Measurements from ENCODE around the gene C1QTNF5.

Gene C1QTNF5

DNA sequence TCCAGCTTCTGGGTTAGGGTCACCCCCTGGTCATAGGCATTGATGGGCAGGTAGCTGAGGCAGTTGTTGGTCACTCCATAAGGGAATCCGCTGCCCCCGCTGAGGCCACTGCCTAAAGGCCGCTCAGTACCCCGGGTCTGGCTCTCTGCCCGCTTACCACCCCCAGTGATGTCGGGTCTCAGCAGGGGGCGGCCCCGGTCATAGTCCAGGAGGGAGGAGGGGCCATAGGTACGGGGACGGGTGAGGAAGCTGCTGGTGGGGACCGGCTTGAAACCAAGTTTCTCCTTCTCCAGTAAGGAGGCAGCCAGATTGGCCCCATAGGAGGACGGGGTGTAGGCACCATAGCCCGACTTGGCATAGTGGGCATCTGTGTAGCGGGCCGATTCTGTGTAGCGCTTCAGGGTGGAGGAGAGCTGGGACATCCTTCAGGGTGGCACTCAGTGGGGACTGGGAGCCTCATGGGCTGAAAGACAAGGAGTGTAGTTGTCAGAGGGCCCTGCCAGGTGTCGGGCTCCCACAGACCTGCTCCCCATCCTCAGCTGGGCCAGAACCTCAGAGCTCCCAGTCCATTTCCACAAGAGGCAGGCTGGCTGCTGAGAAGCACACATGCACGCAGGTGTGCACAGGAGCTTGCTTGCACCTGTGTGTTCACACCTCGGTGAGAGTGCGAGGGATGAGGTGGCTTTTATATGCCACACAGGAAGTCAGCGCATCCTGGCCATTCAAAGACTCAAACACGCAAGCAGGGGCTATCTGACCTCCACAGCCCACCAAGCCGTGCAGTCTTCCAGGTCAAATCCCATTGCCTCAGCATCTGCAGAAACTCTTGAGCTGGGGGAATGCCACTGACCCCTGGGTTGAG is 32.6 kb upstream of the C1QTNF5 start:
- no peak for DNase-seq

DNA sequence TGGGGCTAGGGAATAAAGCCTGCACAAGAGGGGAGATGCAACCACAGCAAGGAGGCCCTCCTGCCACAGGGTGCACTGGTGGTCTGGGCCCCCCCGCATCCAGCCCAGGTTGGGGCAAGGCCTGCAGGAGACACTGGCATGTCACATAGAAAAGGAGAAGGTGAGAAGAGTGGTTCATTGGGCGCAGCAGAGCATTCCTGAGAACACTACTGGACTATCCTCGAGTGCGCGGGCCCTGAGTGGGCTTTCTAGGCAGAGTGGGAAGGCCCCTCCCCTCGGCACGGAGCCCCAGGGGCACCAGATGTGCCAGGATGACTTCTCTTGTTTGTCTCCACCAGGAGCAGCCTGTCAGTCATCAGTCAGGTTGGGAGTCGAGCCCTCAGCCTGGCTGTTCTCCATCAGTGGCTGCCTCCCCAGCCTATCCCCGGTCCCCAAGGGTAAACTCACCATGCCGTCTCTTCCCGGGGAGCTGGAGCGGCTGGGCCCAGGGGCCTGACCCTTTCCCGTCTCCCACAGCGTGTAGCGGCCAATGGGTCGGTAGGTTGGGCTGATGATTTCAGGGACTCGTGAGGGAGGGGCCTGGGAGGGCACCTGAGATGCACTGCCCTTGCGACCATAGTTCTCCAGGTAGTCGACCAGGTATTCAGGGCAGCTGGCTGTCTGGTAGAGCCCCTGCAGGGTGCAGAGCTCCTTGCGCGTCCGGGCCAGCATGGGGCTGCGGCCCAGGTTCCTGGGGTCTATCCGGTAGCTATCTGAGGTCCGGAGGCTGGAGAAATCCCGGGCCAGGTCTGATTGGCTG is 31.8 kb upstream of the C1QTNF5 start:
- no peak for DNase-seq

DNA sequence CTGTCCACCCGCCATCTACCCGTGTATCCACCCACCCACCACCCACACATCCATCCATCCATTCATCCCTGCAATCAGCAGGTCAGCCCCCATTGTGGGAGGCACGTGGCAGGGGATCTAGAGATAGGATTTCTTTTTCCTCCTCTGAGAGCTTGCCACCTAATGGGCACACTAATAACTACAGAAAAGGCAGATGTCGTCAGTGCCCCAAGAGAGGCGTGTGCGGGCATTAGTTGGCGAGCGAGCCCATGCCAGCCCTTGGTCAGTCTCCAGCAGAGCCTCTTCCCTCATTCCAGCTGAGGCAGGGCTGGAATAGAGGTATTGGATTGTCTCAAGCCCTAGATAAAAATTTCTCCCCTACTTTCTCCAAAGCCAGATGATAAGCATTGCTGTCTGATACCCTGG is 31.1 kb upstream of the C1QTNF5 start:
- DNase-seq: no peak

DNA sequence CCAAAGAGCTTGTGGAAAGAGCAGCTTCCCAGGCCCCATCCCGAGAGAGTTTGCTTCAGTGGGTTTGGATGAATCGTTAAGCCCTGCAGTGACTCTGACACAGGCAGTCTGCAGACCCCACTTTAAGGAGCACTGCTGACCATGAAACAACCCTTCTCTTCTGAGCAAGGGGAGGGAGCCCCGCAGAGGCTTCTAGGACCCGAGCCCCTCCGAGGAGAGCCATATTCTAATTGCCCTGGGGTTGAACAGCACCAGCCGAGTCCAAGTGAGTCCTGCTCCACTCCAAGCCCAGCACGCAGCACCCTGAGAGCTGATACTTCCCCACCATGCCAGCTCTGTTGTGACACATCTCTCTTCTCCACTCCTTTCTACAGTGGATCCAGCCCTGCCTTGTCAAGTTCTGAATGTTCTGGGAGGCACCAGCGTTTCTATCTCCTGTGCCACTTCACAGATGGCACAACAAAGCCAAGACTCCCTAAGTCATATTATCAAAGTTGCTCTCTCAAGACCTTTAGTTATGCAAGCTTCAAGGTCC is 30.5 kb upstream of the C1QTNF5 start:
- no peak for DNase-seq

DNA sequence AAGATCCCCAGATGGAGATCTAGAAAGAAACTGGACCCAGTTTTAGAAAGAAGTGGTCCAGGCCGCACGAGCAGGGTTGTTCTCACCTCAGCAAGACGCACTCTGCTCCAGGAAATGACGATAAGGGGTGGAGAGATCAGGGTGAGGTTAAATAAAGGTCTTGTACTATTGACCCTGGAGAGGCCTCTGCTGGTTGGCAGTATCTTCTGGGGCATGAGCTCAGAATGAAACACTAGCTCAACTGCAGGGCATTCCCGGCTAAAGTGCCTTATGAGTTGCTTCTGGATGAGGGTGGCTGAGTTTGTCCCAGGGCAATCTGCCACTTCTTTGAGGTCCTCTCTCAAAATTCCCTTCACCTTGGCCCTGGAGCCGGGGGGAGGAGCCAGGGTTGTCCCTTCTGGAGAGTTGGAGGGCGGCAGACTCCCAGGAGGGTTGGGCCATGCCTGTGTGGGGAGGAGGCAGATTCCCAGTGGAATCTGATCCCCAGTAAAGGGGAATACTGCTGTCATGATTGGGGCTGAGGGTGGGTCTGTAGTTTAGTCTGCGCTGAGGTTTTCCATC is 29.9 kb upstream of the C1QTNF5 start:
- no peak for DNase-seq

DNA sequence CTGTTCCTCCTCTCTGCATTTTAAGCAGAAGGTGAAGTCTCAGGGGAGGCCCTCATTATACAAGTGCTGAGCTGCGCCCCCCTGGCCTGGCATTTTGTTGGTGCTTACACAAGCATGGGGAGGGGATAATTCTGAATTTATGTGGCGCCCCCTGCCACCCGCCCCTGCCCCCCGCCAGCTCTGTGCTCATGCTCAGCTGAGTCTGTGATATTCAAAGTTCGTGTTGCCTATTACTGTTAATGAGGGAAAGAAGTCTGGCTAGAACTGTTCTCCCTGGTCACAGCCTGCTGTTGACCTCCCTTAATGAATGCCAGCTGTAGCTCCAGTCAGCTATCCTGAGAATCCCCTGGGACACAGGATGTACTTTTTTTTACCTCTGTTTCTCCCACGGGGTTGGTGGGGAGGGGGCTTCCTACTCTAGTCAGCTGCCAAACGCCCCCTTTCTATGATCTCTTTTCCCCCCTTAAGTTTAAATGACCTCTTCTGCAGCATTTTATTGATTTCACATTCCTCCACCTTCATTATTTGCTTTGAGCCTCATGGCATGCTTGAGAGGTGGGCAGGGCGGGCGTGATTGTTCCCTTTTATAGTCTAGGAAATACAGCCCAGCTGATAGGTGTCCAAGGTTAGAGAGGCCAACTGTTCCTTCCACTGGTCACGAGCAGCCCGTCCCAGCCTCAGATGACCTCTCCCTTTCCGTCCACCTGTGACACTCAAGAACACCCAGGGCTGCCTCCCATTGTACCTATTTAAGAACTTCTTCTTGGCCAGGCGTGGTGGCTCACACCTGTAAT is 28.6 kb upstream of the C1QTNF5 start:
- DNase-seq: no peak

DNA sequence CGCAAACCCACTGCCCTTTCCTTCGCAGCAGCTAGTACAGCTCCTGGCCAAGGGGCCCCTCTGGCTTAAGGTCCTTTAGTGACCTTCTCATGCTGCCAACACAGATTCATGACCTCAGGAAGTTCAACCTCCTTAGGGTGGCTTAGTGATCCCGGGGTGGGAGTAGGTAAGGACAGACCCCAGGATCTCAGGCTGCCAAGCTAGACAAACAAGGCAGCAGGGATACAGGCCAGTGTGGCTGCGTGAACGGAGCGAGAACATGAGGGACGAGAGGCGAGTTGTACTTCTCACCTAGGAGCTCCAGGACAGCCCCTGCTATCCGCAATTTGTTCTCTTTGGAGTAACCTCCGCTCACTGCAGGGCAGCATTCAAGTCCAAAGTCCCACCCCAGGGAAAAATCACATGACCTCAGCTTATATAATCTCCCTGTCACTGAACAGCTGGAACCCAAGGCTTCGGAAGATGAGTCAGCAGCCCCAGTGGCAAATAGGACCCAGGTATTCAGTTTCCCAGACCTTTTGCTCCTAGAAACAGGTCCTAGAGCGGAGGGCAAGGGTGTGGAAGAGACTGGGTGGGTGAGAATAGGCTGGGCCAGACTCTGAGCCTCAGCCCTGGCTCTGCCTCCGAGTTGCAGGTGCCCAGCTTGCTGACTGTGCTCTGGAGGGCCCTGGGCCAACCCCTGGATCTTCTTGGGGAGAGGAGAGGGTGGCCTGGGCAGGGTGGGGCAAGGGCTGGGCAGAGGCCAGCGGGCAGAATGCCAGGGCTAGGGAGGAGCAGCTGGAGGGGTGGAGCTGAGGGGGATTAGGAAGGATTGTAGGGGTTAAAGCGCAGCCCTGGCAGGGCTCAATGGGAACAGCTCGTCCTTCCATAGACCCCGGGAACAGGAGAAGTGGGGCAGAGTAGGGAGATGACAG is 27.7 kb upstream of the C1QTNF5 start:
- DNase-seq: no peak

DNA sequence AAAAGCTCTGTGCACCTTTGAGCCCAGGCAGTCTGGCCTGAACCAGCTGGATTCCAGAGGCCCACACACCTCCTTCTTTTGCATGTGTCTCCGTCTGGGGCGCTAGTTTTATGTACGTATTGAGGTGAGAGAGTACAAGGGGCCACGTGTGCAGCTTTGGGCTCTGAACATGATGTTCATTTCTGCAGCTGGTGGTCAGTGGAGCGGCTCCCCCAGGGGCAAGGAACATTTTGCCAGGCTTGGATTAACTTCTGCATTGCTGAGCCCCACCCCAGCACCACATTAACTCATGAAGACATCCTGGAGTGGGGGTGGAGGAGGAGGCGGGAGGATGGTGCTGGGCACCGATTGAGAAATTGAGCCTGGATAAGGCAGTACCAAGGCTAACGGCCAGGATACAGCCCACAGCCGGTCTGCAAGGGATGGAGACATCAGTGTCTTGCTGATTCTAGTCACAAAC is 27.0 kb upstream of the C1QTNF5 start:
- no peak for DNase-seq

DNA sequence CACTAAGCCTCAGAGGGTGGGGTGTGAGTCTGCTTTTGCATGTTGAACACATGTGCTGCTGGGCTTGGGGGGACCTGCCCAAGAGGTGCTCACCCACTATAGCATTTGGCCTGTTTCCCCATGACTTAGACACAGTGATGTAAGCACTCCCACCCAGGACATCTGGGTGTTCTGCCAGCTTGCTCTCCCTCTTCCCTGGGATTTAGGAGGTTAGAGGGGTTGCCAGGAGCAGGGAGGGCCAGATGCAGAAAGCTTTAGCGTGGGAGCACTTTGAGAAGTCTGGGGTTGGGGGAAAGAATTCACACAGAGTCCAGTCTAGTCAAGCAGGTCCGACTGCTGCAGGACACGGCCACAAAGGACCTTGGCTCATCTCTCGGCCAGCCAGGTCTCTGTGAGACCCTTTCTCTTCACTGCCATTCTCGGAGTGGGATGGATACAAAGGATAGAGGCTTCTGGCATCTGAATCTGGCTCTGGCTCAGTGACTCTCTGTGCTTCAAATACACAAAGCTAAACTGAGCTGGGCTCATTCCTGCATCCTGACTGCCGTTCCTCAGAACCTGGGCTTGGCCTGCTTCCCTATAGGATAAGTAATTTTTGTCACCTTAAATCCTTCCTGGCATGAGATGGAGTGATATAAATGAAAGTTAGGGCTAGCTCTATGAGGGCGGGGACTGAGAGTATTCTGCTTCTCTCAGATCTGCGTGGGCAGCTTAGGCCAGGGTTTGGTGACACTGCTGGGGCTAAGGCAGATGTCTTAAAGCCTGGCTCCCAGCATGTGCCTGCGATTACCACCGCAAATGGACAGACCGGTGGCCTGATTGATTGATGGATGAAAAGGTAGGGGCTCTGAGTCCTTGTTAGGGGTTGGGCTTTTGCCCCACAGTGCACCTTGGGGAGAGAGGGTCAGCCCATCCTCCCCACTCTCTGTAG is 26.3 kb upstream of the C1QTNF5 start:
- no peak for DNase-seq

DNA sequence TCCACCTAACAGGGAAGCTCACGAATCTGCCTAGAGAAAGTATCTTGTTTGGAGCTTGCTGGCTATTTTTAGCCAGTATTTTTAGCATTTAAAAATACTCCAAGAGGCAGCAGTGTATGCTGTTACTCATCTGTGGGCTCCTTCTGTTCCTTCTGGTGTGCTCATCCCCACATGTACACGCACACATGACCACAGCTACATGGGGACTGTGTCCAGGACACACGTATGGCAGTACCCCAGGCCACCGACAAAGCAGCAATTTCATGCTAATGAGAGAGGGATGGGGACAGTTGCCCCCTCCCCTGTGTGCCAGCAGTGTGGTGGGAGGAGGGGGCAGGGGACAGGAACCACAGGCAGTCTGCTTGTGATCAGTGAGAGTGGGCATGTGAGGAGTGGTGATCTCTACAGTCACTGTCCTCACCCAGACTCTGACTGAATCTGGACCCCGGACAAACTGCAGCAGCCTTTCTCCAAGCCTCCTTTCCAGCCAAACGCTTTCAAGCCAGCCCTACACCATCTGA is 24.4 kb upstream of the C1QTNF5 start:
- no peak for DNase-seq

DNA sequence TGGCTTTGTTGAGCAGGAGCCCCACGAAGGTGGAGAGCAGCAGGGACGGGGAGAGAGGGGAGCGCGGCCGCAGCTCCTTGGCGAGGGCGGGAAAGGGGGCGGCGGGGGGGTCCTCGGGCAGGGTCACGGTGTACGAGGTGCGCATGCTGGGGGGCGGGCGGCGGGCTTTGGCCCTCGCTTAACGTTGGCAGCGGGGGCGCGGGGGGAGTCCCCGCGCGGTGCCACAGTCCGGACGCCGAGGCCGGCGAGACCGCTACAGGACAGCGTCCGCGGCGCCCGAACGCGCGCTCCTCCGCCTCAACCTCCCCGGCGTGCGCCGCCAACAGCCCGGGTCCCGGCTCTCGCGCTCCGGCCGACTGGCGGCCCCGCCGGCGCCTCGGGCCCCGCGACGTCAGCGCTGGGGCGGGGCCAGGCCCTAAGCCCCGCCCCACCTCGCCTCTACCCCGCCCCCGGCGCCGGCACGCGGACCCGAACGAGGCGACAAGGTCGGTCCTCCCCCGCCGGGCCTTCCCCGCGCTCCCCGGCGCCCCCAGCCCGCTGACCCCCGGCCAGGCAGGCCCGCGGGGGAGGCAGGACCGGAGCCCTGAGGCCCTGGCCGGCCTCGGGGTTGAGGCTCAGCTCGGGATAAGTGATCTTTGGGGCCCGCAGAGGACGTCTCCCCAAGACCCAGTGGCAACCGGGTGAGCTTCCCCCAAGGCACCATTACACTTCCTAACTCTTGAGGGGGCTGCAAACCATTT is 23.3 kb upstream of the C1QTNF5 start:
- DNase-seq: peak; percentile 48

DNA sequence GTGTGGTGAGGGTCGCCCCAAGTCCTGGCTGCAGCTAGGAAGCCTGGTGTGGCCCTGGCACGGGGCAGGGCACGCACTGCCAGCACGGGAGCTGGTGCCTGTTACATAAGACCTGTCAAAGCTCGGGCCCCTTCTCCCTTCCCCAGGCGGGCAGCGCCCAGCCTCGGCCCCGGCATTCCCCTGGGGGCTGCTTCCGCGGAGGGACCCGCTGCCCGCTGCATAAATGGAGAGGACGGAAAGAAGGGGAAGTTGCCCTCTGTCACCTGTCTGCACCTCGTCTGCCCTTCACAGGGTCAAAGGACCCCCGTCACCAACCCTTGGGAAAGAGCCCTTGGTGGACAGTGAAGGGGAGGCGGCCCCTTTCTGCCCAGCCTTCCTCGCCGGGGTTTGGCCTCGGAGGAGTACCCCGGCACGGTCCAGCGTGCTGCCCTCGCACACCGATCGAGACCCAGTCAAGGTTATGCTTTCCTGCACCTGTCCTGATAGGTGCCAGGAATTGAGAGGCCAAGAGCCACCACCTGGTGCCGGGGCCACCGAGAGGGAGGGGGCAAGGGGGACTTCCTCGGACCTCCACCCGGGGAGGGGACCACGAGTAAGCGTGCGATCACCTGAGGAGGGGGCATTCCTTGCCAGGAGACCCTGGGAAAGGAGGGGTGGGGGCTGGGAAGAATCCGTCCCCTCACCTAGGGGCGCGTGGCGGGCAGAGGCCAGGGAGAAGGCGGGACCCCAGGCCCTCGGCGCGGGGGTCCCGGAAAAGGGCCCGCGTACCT is 22.6 kb upstream of the C1QTNF5 start:
- DNase-seq: no peak

DNA sequence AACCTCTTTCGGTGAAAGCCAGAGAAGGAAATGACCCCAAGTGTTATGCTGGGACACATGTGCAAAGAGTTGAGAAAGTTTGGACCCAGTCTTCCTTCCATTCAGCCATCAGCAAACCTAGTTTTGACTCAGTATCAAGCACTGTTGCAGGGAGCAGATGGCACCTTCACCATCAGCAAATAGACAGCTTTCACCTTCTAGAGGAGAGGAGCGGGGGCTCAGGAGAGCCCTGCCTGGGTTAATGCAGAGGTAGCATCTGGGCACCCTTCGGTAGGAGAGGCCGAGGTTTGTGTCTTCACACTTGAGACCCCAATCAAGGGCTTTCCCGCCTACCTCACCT is 22.0 kb upstream of the C1QTNF5 start:
- DNase-seq: no peak

DNA sequence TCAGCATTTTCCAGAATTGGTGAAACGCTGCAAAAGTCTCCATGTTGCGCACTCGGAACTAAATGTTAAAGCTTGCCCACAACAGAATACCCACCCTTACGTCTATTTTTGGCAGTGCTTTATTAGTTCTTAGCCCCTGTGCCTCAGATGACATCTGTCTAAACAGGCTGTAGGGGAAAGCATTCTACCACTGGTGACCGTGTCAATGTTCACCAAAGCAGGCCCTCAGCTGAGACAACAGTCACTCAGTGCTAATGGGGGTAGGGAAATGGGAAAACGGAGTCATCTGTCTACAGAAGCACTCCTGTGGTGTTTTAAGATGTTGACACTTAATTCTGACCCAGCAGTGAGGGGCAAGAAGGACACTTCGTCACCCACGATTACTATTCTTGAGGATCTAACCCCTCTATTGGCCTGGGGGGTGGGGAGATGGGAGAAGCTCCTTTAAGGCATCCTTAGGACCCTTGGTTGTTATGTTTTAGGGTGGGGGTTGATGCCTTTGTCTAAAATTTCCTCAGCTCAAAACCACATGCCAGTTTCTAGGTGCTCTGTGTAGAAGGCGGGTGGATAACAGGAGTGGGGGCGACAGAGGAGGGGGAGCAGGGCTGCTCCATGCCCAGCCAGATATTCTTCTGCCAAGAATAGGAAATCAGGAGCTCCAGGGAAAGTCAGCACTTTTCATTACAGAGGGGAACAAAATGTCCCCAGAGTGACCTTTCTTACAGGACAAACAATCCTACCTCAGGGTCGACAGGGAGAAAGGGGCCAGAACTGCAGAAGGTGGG is 21.4 kb upstream of the C1QTNF5 start:
- no peak for DNase-seq

DNA sequence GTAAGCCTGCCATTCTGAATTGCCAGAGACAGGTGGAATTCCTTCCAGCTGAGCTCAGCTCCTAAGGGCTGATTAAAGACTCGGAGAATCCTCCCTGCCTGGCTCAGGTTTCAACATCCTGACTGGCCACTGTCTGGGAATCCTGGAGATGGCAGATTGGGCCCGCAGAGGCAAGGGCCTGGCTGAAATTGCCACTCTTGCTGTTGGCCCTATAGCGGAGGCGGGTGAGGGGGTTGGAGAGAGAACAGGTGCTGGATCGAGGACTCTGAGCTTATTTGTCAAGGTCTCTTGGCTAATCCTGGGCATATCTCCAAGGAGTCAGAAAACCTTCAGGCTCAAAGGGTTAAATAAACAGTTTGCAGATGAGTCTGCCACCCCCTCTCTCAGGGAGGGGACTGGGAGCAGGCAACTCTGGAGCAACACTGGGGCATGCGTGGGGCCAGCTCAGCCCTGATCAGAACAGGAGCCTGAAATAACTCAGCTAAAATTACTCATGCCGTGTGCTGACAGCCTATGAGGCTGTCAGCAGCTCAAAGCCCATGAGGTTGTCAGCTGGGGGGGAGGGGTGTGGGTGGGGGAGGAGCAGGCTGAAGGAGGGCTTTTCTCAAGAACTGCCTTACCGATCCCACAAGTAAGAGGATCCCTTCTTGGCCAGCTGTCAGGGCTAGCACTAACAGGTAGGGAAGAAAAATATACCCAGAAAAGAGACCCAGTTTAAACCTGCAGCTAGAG is 20.5 kb upstream of the C1QTNF5 start:
- no peak for DNase-seq

DNA sequence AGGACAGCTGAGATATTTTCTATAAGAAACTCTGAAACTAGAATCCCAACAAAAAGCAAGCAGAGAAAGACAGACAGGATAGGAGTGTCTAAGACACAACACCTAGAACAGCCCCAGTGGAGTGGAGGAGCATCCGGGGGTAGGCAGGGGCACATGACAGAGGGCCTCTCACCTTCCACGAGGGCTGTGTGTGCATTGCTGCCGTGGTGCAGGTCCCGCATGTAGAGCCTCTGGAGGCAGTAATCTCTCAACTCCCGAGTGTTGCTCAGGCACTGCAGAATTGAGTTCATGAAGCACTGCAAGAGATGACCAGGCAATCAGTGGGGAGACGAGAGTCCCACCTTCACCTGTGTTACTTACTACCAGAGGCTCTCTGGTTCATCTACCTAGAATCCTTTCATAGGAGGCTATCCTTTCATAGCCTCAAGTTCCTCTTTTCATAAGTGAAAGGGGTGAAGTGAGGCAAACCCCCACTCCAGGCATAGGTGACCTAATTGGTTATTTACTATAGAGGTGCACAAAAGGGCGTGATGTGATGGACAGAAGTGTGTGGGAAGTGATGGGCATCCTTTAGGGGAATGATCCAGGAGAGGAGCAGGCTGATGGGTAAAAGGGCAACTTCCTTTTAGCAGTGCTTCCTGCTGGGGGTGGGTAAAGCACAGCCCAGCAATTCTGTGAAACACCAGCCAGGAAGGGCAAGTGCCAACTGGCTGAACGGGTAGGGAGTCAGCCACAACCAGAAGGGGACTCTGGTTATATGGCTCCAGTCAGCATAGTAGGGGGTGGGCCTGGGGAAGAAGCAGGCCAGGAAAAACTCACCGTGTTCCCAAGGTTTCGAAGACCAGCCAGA is 18.9 kb upstream of the C1QTNF5 start:
- DNase-seq: no peak
